ENCODE data around the gene FLT3. TPM values are rescaled to one million over a fixed set of nuclear protein-coding genes. Genes with fewer than 3 reads are reported as not detected.

The FLT3 gene
- total and polyA plus RNA-seq, 2 of the 13 experiments (the other 11 are each of a cell fraction or from before 2014, with no cell fraction given): not detected

DNA sequence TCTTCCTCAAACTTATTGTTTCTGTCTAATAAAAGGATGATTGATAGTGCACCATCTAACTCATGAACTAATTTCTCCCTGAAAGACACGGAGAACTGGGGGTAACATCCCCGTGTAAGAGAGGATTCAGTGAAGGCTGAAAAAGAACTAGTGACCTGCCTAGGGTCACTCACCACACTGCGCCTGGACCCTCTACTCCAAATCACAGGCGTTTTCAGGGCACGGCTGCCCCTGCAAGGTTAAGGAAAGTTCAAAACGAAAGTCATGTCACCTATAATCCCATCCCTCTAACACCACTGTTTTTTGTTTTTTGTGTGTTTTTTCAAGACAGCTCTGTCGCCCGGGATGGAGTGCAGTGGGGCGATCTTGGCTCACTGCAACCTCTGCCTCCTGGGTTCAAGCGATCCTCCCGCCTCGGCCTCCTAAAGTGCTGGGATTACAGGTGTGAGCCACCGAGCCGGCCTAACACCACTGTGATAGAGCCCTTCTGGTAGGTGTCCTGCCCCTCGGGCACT lies 120.6 kb downstream of the FLT3 start:
- FAIRE-seq (no peak), ATAC-seq (no peak), DNase-seq (ENCODE audit: low spot score) (no peak)
- intact Hi-C loops (cut with micrococcal nuclease; ENCODE audit: unreplicated experiment) (loop anchor here (5.0 to 10.0 kb wide), 4 partner anchors 208 to 995 kb away; no protein-coding TSS in a partner anchor), in situ Hi-C loops (cut with HindIII; ENCODE audit: extremely low pct_ligation_motif_present, low pct_unique_long_range_greater_than_20kb) (loop anchor here (5.0 to 25.0 kb wide), 3 partner anchors 148 to 615 kb away; no protein-coding TSS in a partner anchor)
- H3K9me3 ChIP-seq (ENCODE audit: low read length): no peaks in the 10 kb centered on the region
- BruUV-seq (replicated peaks): no TSS peak
- TF ChIP-seq KMT2A (CRISPR knock-in tag; IDR thresholded peaks at IDR 0.05) (no peak), YEATS4 (CRISPR knock-in tag; IDR thresholded peaks at IDR 0.05; ENCODE audit: borderline replicate concordance) (no peak), REL (CRISPR knock-in tag; conservative IDR thresholded peaks at IDR 0.05) (no peak), ZNF652 (CRISPR knock-in tag; IDR thresholded peaks at IDR 0.05; ENCODE audit: borderline replicate concordance, low read depth) (no peak)
- ChIA-PET POLR2A (interaction anchor here (2.2 kb wide), 1 partner anchor 19 kb away, joined by 6 read pairs; no protein-coding TSS in a partner anchor), CTCF (ENCODE audit: low intra/inter-chr PET ratio, low total read pairs) (no interaction called here)
- H3K27ac ChIP-seq (ENCODE audit: extremely low read length, insufficient read depth, low read length): no peak overlapping the region
- H3K27me3 ChIP-seq (ENCODE audit: control insufficient read depth in 1 of 2, insufficient read depth in 2 of 2, low read length in 2 of 2): peaks cover 9 to 56% of the 10 kb centered on the region in 2 experiments
- no peaks in the 10 kb centered on the region for H3K36me3 ChIP-seq (replicated peaks in 1 of 2; ENCODE audit: control insufficient read depth in 1 of 2, insufficient read depth in 2 of 2, low read length in 2 of 2)
- no peaks in the 10 kb centered on the region for H4K20me1 ChIP-seq (ENCODE audit: insufficient read depth, low read length)
- no peaks in the 10 kb centered on the region for H3K79me2 ChIP-seq (ENCODE audit: insufficient read depth, low read length)
- peaks cover 13% of the 10 kb centered on the region for H3K4me1 ChIP-seq (ENCODE audit: insufficient read depth, low read length)
- no peak overlapping the region for H3K4me2 ChIP-seq (ENCODE audit: low read depth, low read length)
- no peak overlapping the region for H2AFZ ChIP-seq (ENCODE audit: low read length)
- WGBS (ENCODE audit: low lambda C conversion rate): 61% methylated on average over 12 of the region's 15 CpGs
- H3K9ac ChIP-seq (ENCODE audit: insufficient read depth, low read depth, low read length): no peak overlapping the region
- H3K4me3 ChIP-seq (replicated peaks in 1 of 3; ENCODE audit: insufficient read depth in 1 of 3, low read depth in 2 of 3, low read length in 3 of 3): no peak overlapping the region

DNA sequence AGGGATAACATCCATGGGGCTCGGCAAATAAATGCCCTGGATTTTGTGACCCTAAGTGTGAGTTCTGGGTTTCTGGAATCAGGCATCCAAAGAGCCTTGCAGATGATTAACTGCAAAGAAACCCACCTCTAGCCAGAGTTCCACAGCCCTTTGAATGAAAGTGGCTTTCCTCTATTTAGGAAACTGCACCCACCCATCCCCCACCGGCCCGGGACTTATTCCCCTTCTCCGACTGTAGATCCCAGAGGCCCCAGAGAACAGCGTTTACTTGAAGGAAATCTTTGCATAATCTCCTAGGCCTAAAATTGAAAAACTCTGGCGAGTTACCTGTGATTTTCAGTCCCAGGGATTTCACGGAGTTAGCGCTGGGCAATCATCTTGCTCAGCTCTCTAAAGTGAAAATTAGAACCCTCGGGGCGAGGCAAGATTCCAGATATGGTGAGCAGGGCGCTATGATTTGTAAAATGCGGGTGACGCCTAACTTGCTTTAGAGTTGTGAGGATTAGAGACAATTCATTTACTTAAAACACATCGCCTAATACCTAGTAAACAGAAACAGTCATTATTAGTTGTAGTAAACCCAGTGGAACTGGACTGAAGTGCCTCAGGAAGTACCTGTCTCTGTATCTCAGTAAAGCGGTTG lies 121.3 kb downstream of the FLT3 start:
- H2AFZ ChIP-seq (ENCODE audit: low read length): no peak overlapping the region
- H3K27ac ChIP-seq (ENCODE audit: extremely low read length, insufficient read depth, low read length): no peak overlapping the region
- ATAC-seq (no peak), FAIRE-seq (no peak), DNase-seq (ENCODE audit: low spot score) (no peak)
- intact Hi-C loops (cut with micrococcal nuclease; ENCODE audit: unreplicated experiment) (no loop called here), in situ Hi-C loops (cut with HindIII; ENCODE audit: extremely low pct_ligation_motif_present, low pct_unique_long_range_greater_than_20kb) (loop anchor here (10.0 to 25.0 kb wide), 2 partner anchors 492 to 614 kb away; no protein-coding TSS in a partner anchor)
- H3K79me2 ChIP-seq (ENCODE audit: insufficient read depth, low read length): no peaks in the 10 kb centered on the region
- H3K27me3 ChIP-seq (ENCODE audit: control insufficient read depth in 1 of 2, insufficient read depth in 2 of 2, low read length in 2 of 2): peaks cover 10 to 61% of the 10 kb centered on the region in 2 experiments
- no peak overlapping the region for H3K9ac ChIP-seq (ENCODE audit: insufficient read depth, low read depth, low read length)
- H4K20me1 ChIP-seq (ENCODE audit: insufficient read depth, low read length): no peaks in the 10 kb centered on the region
- H3K4me3 ChIP-seq (replicated peaks in 1 of 3; ENCODE audit: insufficient read depth in 1 of 3, low read depth in 2 of 3, low read length in 3 of 3): no peak overlapping the region
- WGBS (ENCODE audit: low lambda C conversion rate): 76% methylated on average over 15 of the region's 15 CpGs
- ChIA-PET POLR2A (interaction anchor here (2.2 kb wide), 1 partner anchor 18 kb away, joined by 6 read pairs; no protein-coding TSS in a partner anchor), CTCF (ENCODE audit: low intra/inter-chr PET ratio, low total read pairs) (no interaction called here)
- peaks cover 13% of the 10 kb centered on the region for H3K4me1 ChIP-seq (ENCODE audit: insufficient read depth, low read length)
- BruUV-seq (replicated peaks): no TSS peak
- H3K36me3 ChIP-seq (replicated peaks in 1 of 2; ENCODE audit: control insufficient read depth in 1 of 2, insufficient read depth in 2 of 2, low read length in 2 of 2): no peaks in the 10 kb centered on the region
- no peak overlapping the region for H3K4me2 ChIP-seq (ENCODE audit: low read depth, low read length)
- no peaks in the 10 kb centered on the region for H3K9me3 ChIP-seq (ENCODE audit: low read length)
- TF ChIP-seq HDAC1 (CRISPR knock-in tag; IDR thresholded peaks at IDR 0.05) (no peak), ZNF138 (CRISPR knock-in tag; IDR thresholded peaks at IDR 0.05; ENCODE audit: low read depth) (no peak), ZNF264 (CRISPR knock-in tag; IDR thresholded peaks at IDR 0.05) (no peak), ZNF205 (CRISPR knock-in tag; IDR thresholded peaks at IDR 0.05) (no peak), KAT2B (IDR thresholded peaks at IDR 0.05; ENCODE audit: borderline replicate concordance, low read depth, low read length) (no peak), CAMTA2 (CRISPR knock-in tag; IDR thresholded peaks at IDR 0.05; ENCODE audit: borderline replicate concordance) (no peak), TFAP4 (IDR thresholded peaks at IDR 0.05; ENCODE audit: borderline replicate concordance, low read depth) (no peak), ZNF670 (CRISPR knock-in tag; IDR thresholded peaks at IDR 0.05; ENCODE audit: borderline replicate concordance) (no peak)
- TF ChIP-seq, protein P1, sequence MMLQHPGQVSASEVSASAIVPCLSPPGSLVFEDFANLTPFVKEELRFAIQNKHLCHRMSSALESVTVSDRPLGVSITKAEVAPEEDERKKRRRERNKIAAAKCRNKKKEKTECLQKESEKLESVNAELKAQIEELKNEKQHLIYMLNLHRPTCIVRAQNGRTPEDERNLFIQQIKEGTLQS (CRISPR knock-in tag; IDR thresholded peaks at IDR 0.05): no peak
